ENCODE results near the gene CATSPERD.
A peak's percentile ranks its signal among the peaks of the same experiment; 100 is the strongest.
"Not testable (repeated sequence)": the region's sequence is repeated elsewhere in the genome, so short reads cannot be mapped to it uniquely, and the experiment has no call there.

The CATSPERD gene

GRCh38 chr19:5698635-5699422, 21.6 kb upstream of the CATSPERD start:
- no peak for DNase-seq (ENCODE audit: low spot score)

- no peak for DNase-seq (ENCODE audit: low spot score)
These were observed 19.9 kb upstream of the CATSPERD start for GRCh38 chr19:5700455-5701092.

- not testable (repeated sequence) for DNase-seq (ENCODE audit: low spot score)
These were observed 18.4 kb upstream of the CATSPERD start for GRCh38 chr19:5702053-5702410.

- DNase-seq (ENCODE audit: low spot score): no peak
These were observed 16.3 kb upstream of the CATSPERD start for GRCh38 chr19:5703819-5704818.

GRCh38 chr19:5705552-5705951, 14.9 kb upstream of the CATSPERD start:
- no peak for DNase-seq (ENCODE audit: low spot score)

GRCh38 chr19:5706876-5707573, 13.4 kb upstream of the CATSPERD start:
- DNase-seq (ENCODE audit: low spot score): no peak

- DNase-seq (ENCODE audit: low spot score): no peak
These were observed 12.6 kb upstream of the CATSPERD start for GRCh38 chr19:5707576-5708575.

GRCh38 chr19:5711025-5711424, 9.4 kb upstream of the CATSPERD start:
- no peak for DNase-seq (ENCODE audit: low spot score)

- no peak for DNase-seq (ENCODE audit: low spot score)
These were observed 8.7 kb upstream of the CATSPERD start for GRCh38 chr19:5711713-5712161.

- no peak for DNase-seq (ENCODE audit: low spot score)
These were observed 7.2 kb upstream of the CATSPERD start for GRCh38 chr19:5713228-5713627.

GRCh38 chr19:5714816-5715215, 5.6 kb upstream of the CATSPERD start:
- DNase-seq (ENCODE audit: low spot score): no peak

- no peak for DNase-seq (ENCODE audit: low spot score)
These were observed 3.1 kb upstream of the CATSPERD start for GRCh38 chr19:5717215-5717935.

GRCh38 chr19:5718037-5718578, 2.3 kb upstream of the CATSPERD start:
- no peak for DNase-seq (ENCODE audit: low spot score)

- DNase-seq (ENCODE audit: low spot score): peak; percentile 66
These were observed 1.7 kb upstream of the CATSPERD start for GRCh38 chr19:5718579-5719273.

GRCh38 chr19:5719274-5719960, 1.0 kb upstream of the CATSPERD start:
- DNase-seq (ENCODE audit: low spot score): peak; percentile 16

- no peak for DNase-seq (ENCODE audit: low spot score)
These were observed 7.1 kb downstream of the CATSPERD start for GRCh38 chr19:5727453-5728050.

- not testable (repeated sequence) for DNase-seq (ENCODE audit: low spot score)
These were observed 12.7 kb downstream of the CATSPERD start for GRCh38 chr19:5733172-5733571.

GRCh38 chr19:5738423-5738822, 18.0 kb downstream of the CATSPERD start:
- no peak for DNase-seq (ENCODE audit: low spot score)

Measured in AG20443 (cell line).